ENCODE data around the gene ARNT2.

DNA sequence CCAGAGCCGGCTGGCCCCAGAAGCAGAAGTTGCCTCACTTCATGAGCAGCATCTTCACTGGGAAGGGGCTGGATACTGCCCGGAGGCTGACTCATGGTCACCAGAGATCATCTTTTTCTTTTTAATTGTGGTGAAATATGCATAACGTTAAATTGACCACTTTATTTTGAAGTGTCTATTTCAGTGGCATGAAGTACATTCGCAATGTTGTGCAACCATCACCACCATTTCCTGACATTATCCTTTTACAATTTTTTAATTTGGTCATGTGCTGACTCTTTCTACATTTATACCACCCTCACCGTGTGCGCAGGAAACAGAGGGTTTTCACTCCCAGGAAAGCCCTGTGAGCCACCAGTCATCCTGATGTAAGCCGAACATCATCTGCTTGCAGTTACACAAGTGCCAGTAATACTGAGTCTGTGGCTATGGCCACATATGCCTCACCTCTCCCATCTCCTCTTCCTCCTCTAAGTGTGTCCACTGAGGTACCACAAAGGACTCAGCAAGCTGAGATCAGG lies 239.3 kb downstream of the ARNT2 start:
- TF ChIP-seq EZH2 (IDR thresholded peaks at IDR 0.05; ENCODE audit: low read depth, unreplicated experiment), result no peak
- TF ChIP-seq, protein P1, sequence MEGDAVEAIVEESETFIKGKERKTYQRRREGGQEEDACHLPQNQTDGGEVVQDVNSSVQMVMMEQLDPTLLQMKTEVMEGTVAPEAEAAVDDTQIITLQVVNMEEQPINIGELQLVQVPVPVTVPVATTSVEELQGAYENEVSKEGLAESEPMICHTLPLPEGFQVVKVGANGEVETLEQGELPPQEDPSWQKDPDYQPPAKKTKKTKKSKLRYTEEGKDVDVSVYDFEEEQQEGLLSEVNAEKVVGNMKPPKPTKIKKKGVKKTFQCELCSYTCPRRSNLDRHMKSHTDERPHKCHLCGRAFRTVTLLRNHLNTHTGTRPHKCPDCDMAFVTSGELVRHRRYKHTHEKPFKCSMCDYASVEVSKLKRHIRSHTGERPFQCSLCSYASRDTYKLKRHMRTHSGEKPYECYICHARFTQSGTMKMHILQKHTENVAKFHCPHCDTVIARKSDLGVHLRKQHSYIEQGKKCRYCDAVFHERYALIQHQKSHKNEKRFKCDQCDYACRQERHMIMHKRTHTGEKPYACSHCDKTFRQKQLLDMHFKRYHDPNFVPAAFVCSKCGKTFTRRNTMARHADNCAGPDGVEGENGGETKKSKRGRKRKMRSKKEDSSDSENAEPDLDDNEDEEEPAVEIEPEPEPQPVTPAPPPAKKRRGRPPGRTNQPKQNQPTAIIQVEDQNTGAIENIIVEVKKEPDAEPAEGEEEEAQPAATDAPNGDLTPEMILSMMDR (conservative IDR thresholded peaks at IDR 0.05; ENCODE audit: low read depth in 2 of 2), result no peak
- TF ChIP-seq, protein P2, sequence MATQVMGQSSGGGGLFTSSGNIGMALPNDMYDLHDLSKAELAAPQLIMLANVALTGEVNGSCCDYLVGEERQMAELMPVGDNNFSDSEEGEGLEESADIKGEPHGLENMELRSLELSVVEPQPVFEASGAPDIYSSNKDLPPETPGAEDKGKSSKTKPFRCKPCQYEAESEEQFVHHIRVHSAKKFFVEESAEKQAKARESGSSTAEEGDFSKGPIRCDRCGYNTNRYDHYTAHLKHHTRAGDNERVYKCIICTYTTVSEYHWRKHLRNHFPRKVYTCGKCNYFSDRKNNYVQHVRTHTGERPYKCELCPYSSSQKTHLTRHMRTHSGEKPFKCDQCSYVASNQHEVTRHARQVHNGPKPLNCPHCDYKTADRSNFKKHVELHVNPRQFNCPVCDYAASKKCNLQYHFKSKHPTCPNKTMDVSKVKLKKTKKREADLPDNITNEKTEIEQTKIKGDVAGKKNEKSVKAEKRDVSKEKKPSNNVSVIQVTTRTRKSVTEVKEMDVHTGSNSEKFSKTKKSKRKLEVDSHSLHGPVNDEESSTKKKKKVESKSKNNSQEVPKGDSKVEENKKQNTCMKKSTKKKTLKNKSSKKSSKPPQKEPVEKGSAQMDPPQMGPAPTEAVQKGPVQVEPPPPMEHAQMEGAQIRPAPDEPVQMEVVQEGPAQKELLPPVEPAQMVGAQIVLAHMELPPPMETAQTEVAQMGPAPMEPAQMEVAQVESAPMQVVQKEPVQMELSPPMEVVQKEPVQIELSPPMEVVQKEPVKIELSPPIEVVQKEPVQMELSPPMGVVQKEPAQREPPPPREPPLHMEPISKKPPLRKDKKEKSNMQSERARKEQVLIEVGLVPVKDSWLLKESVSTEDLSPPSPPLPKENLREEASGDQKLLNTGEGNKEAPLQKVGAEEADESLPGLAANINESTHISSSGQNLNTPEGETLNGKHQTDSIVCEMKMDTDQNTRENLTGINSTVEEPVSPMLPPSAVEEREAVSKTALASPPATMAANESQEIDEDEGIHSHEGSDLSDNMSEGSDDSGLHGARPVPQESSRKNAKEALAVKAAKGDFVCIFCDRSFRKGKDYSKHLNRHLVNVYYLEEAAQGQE (IDR thresholded peaks at IDR 0.05; ENCODE audit: unreplicated experiment), result no peak
- TF ChIP-seq POLR2AphosphoS5 (IDR thresholded peaks at IDR 0.05; ENCODE audit: low read depth), result no peak
- no peak for TF ChIP-seq EZH2phosphoT487 (IDR thresholded peaks at IDR 0.05; ENCODE audit: unreplicated experiment)
- TF ChIP-seq, protein P3, sequence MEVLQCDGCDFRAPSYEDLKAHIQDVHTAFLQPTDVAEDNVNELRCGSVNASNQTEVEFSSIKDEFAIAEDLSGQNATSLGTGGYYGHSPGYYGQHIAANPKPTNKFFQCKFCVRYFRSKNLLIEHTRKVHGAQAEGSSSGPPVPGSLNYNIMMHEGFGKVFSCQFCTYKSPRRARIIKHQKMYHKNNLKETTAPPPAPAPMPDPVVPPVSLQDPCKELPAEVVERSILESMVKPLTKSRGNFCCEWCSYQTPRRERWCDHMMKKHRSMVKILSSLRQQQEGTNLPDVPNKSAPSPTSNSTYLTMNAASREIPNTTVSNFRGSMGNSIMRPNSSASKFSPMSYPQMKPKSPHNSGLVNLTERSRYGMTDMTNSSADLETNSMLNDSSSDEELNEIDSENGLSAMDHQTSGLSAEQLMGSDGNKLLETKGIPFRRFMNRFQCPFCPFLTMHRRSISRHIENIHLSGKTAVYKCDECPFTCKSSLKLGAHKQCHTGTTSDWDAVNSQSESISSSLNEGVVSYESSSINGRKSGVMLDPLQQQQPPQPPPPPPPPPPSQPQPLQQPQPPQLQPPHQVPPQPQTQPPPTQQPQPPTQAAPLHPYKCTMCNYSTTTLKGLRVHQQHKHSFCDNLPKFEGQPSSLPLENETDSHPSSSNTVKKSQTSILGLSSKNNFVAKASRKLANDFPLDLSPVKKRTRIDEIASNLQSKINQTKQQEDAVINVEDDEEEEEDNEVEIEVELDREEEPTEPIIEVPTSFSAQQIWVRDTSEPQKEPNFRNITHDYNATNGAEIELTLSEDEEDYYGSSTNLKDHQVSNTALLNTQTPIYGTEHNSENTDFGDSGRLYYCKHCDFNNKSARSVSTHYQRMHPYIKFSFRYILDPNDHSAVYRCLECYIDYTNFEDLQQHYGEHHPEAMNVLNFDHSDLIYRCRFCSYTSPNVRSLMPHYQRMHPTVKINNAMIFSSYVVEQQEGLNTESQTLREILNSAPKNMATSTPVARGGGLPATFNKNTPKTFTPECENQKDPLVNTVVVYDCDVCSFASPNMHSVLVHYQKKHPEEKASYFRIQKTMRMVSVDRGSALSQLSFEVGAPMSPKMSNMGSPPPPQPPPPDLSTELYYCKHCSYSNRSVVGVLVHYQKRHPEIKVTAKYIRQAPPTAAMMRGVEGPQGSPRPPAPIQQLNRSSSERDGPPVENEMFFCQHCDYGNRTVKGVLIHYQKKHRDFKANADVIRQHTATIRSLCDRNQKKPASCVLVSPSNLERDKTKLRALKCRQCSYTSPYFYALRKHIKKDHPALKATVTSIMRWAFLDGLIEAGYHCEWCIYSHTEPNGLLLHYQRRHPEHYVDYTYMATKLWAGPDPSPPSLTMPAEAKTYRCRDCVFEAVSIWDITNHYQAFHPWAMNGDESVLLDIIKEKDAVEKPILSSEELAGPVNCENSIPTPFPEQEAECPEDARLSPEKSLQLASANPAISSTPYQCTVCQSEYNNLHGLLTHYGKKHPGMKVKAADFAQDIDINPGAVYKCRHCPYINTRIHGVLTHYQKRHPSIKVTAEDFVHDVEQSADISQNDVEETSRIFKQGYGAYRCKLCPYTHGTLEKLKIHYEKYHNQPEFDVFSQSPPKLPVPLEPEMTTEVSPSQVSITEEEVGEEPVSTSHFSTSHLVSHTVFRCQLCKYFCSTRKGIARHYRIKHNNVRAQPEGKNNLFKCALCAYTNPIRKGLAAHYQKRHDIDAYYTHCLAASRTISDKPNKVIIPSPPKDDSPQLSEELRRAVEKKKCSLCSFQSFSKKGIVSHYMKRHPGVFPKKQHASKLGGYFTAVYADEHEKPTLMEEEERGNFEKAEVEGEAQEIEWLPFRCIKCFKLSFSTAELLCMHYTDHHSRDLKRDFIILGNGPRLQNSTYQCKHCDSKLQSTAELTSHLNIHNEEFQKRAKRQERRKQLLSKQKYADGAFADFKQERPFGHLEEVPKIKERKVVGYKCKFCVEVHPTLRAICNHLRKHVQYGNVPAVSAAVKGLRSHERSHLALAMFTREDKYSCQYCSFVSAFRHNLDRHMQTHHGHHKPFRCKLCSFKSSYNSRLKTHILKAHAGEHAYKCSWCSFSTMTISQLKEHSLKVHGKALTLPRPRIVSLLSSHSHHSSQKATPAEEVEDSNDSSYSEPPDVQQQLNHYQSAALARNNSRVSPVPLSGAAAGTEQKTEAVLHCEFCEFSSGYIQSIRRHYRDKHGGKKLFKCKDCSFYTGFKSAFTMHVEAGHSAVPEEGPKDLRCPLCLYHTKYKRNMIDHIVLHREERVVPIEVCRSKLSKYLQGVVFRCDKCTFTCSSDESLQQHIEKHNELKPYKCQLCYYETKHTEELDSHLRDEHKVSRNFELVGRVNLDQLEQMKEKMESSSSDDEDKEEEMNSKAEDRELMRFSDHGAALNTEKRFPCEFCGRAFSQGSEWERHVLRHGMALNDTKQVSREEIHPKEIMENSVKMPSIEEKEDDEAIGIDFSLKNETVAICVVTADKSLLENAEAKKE (CRISPR knock-in tag; IDR thresholded peaks at IDR 0.05), result no peak
- no peak for TF ChIP-seq CREB1 (CRISPR knock-in tag; IDR thresholded peaks at IDR 0.05; ENCODE audit: low read depth)
- TF ChIP-seq STAT1 (IDR thresholded peaks at IDR 0.05; ENCODE audit: unreplicated experiment), result no peak
- TF ChIP-seq, protein P4, sequence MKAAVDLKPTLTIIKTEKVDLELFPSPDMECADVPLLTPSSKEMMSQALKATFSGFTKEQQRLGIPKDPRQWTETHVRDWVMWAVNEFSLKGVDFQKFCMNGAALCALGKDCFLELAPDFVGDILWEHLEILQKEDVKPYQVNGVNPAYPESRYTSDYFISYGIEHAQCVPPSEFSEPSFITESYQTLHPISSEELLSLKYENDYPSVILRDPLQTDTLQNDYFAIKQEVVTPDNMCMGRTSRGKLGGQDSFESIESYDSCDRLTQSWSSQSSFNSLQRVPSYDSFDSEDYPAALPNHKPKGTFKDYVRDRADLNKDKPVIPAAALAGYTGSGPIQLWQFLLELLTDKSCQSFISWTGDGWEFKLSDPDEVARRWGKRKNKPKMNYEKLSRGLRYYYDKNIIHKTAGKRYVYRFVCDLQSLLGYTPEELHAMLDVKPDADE (IDR thresholded peaks at IDR 0.05), result no peak
- no peak for TF ChIP-seq ZNF114 (CRISPR knock-in tag; IDR thresholded peaks at IDR 0.05)
- no peak for TF ChIP-seq NANOG (IDR thresholded peaks at IDR 0.05; ENCODE audit: borderline replicate concordance)
- no peak for TF ChIP-seq JUNB (IDR thresholded peaks at IDR 0.05; ENCODE audit: unreplicated experiment)
